ENCODE data around the gene S100A1.

DNA sequence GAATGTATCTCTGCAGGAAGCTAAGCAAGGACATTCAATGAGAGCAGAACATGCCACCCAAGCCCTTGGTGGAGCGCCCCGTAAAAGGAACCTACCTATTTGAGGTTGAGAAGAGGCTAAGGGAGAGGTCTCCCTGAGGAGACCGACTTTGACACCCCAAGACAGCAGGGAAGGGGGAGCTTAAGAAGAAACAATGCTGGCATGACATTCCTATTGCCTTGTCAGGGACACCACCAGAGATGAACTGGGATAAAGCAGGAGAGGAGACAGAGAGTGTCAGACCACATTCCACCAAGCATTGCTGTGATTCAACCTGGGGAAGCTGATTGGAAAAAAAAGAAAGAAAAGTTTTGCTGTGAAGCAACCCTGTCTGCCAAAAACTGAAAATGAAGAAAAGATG lies 49.3 kb upstream of the S100A1 start:
- TF ChIP-seq, protein P1, sequence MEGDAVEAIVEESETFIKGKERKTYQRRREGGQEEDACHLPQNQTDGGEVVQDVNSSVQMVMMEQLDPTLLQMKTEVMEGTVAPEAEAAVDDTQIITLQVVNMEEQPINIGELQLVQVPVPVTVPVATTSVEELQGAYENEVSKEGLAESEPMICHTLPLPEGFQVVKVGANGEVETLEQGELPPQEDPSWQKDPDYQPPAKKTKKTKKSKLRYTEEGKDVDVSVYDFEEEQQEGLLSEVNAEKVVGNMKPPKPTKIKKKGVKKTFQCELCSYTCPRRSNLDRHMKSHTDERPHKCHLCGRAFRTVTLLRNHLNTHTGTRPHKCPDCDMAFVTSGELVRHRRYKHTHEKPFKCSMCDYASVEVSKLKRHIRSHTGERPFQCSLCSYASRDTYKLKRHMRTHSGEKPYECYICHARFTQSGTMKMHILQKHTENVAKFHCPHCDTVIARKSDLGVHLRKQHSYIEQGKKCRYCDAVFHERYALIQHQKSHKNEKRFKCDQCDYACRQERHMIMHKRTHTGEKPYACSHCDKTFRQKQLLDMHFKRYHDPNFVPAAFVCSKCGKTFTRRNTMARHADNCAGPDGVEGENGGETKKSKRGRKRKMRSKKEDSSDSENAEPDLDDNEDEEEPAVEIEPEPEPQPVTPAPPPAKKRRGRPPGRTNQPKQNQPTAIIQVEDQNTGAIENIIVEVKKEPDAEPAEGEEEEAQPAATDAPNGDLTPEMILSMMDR (IDR thresholded peaks at IDR 0.05), result no peak
- no peak for TF ChIP-seq POLR2AphosphoS5 (IDR thresholded peaks at IDR 0.05)
- TF ChIP-seq POLR2A (IDR thresholded peaks at IDR 0.05), result no peak
- no peak for TF ChIP-seq EP300 (IDR thresholded peaks at IDR 0.05)
